DOHH2 (cell line): ENCODE results near the gene HNRNPU.

Experiments used
- H3F3A ChIP-seq: fragments of 200-600 bp; sonication (generic), shearing (Covaris generic); 2 replicates; pipeline ENCODE4 v1.6.0; 2016; ENCODE audit warnings: antibody characterized with exemption, mild to moderate bottlenecking; ENCODE audit not compliant: control insufficient read depth, insufficient read depth
- H3K27ac ChIP-seq: fragments of 200-600 bp; sonication (generic); 2 replicates; pipeline ENCODE4 v1.5.1; 2014; ENCODE audit warnings: low read depth, mild to moderate bottlenecking, low read length, moderate library complexity
- H3K27me3 ChIP-seq: fragments of 200-600 bp; sonication (generic); 2 replicates; pipeline ENCODE4 v1.6.1; 2014; ENCODE audit warnings: mild to moderate bottlenecking, low read length, mixed read lengths; ENCODE audit not compliant: control insufficient read depth
- H3K36me3 ChIP-seq: fragments of 200-600 bp; sonication (generic); 2 replicates; pipeline ENCODE4 v1.6.1; 2014; ENCODE audit warnings: mild to moderate bottlenecking, low read length, moderate library complexity, mixed read lengths; ENCODE audit not compliant: control insufficient read depth
- H3K4me1 ChIP-seq: fragments of 200-600 bp; sonication (generic); 2 replicates; pipeline ENCODE4 v1.6.1; 2014; ENCODE audit warnings: mild to moderate bottlenecking, low read length, mixed read lengths; ENCODE audit not compliant: control insufficient read depth
- H3K4me2 ChIP-seq: fragments of 200-600 bp; sonication (generic); 2 replicates; pipeline ENCODE4 v1.6.0; 2014; ENCODE audit warnings: mild to moderate bottlenecking, low read length, moderate library complexity
- H3K4me3 ChIP-seq: fragments of 200-600 bp; sonication (generic); 2 replicates; pipeline ENCODE4 v1.5.1; 2014; ENCODE audit warnings: mild to moderate bottlenecking, low read length, mixed read lengths
- H3K79me2 ChIP-seq: fragments of 200-600 bp; sonication (generic); 2 replicates; pipeline ENCODE4 v1.6.1; 2014; ENCODE audit warnings: mild to moderate bottlenecking, low read length, mixed read lengths; ENCODE audit not compliant: control insufficient read depth
- H3K9me2 ChIP-seq: fragments of 200-600 bp; sonication (generic); replicated peaks from 2 replicates; pipeline ENCODE4 v1.6.1; 2014; ENCODE audit warnings: mild to moderate bottlenecking, low read length, mixed read lengths; ENCODE audit not compliant: control insufficient read depth
- H3K9me3 ChIP-seq: fragments of 200-600 bp; sonication (generic); 2 replicates; pipeline ENCODE4 v1.6.1; 2014; ENCODE audit warnings: antibody characterized with exemption, low read length, mixed read lengths; ENCODE audit not compliant: control insufficient read depth, insufficient read depth
- H4K20me1 ChIP-seq: fragments of 200-600 bp; sonication (generic); 2 replicates; pipeline ENCODE4 v1.6.0; 2014; ENCODE audit warnings: low read depth, mild to moderate bottlenecking, antibody characterized with exemption, low read length, moderate library complexity; ENCODE audit not compliant: control insufficient read depth, insufficient read depth
- CTCF ChIP-seq: fragments of 200-600 bp; sonication (generic); IDR thresholded peaks from one replicate; pipeline ENCODE4 v1.5.1; 2014; ENCODE audit warnings: antibody characterized with exemption, mild to moderate bottlenecking, low read depth, low read length; ENCODE audit not compliant: poor library complexity, severe bottlenecking
- EZH2phosphoT487 ChIP-seq: fragments of 200-600 bp; sonication (generic); IDR thresholded peaks from 2 replicates; pipeline ENCODE4 v1.6.1; 2017; ENCODE audit warnings: borderline replicate concordance, mild to moderate bottlenecking, antibody characterized with exemption, low read length, moderate library complexity, mixed read lengths

Gene HNRNPU

DNA sequence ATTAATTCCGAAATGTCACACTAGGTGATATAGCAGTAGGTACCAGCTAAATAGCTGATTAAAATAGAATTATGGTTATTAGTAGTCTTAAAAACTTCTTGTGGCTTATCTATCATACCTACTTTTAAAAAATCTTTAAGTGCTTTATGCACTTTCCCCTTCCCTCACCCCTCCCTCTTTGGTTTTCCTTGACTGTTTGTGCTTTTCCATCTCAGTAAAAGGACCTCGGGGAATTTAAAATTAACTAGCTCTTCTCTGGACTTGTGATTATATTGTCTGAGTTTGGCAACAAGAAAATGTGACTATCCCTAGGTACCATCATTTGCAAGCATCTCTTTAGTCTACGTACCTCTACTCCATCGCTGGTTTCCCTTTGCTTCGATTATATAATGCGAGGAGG lies 17.7 kb downstream of the HNRNPU start:
- no peaks in the 10 kb centered on the region for H3K9me3 ChIP-seq
- H3K79me2 ChIP-seq, result peaks cover 22% of the 10 kb centered on the region
- H3K27me3 ChIP-seq, result no peaks in the 10 kb centered on the region
- H3K4me1 ChIP-seq, result no peaks in the 10 kb centered on the region
- TF ChIP-seq CTCF (no peak), EZH2phosphoT487 (no peak)
- no peak overlapping the region for H3K27ac ChIP-seq
- H3K4me3 ChIP-seq, result no peak overlapping the region
- H3F3A ChIP-seq, result peaks cover 91% of the 10 kb centered on the region
- H3K4me2 ChIP-seq, result no peak overlapping the region
- 0 out of 2 replicates have a peak, but pooled peaks cover 3% of the 10 kb centered on the region for H4K20me1 ChIP-seq
- no peaks in the 10 kb centered on the region for H3K9me2 ChIP-seq
- peaks cover 100% of the 10 kb centered on the region for H3K36me3 ChIP-seq

DNA sequence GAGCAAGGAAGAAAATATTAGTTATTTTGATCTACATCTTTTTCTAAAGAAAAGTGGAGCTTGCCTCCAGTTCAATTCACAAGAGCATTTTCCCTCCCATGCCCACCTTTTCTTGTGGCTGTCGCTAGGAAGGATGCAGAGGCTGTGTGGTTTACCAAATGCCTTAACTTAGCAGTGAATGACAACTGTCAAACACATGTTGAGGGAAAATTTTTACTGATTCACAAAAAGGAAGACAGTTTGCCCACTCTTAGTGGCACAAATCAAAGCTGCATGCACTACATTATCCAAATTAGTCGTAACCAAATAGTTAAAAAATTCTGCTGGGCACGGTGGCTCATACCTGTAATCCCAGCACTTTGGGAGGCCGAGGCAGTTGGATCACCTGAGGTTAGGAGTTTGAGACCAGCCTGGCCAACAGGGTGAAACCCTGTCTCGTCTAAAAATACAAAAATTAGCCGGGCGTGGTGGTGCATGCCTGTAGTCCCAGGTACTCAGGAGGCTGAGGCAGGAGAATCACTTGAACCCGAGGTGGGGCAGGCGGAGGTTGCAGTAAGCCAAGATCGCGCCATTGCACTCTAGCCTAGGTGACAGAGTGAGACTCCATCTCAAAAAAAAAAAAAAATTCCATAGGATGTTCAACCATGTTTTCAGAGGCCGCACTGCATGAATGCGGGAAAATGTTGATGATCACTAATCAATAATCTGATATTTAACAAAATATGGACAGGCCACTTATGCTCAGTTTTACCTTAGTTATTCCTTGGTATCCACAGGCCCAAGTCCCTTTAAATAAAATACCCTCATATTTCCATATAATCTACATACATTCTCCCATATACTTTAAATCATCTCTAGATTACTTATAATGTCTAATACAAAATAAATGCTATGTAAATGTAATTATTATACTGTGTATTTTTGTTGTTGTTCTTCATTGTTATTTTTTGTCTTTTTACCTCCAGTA lies 19.9 kb downstream of the HNRNPU start:
- no peak overlapping the region for H3K27ac ChIP-seq
- H3F3A ChIP-seq, result peaks cover 89% of the 10 kb centered on the region
- H3K4me2 ChIP-seq, result no peak overlapping the region
- H3K9me2 ChIP-seq, result no peaks in the 10 kb centered on the region
- H4K20me1 ChIP-seq, result no peaks in the 10 kb centered on the region
- H3K27me3 ChIP-seq, result no peaks in the 10 kb centered on the region
- H3K79me2 ChIP-seq, result peaks cover 42% of the 10 kb centered on the region
- TF ChIP-seq CTCF, result no peak
- no peak overlapping the region for H3K4me3 ChIP-seq
- peaks cover 17% of the 10 kb centered on the region for H3K4me1 ChIP-seq
- H3K36me3 ChIP-seq, result peaks cover 100% of the 10 kb centered on the region
- H3K9me3 ChIP-seq, result no peaks in the 10 kb centered on the region

DNA sequence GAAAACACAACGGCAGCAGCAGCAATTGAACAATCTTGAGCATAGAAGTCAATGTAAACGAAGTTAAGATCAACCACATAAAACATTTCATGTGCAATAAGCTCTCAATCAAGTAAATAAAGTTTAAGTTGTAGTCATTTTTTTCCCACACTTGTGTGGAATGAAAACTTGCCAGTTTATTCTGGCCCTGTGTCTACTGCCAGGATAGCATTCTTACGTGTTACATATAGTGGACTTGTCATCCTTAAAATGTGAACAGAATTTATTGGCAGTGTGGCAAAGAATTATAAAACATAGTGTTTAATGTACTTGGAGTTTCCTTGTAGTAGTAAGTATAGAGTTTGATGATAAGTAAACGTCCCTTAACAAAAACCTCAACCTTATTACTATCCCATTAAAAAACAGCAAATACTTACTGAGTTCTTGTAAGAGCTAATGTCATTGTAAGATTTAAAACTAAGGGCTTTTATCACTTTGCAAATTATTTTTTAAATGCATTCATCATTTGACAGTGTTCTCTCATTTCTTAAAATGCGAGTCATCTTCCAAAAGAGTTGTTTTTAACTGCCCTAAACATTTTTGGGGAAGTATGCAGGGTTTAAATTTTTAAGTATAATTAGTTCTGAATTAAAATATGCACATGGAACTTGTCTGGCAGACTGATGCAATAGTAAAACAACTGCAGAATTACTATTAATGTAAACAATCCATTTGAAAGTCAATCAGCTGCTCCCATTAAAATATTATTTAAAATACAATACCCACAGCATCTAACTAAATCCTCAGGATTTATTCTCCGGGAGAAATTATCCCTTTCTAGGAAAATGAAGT lies 21.0 kb downstream of the HNRNPU start:
- H3K4me3 ChIP-seq, result no peak overlapping the region
- TF ChIP-seq EZH2phosphoT487, result no peak
- TF ChIP-seq CTCF, result no peak
- no peak overlapping the region for H3K4me2 ChIP-seq
- H3K79me2 ChIP-seq, result peaks cover 52% of the 10 kb centered on the region
- H3K4me1 ChIP-seq, result peaks cover 27% of the 10 kb centered on the region
- H3K36me3 ChIP-seq, result peaks cover 98% of the 10 kb centered on the region
- H3F3A ChIP-seq, result peaks cover 85% of the 10 kb centered on the region
- no peaks in the 10 kb centered on the region for H3K9me3 ChIP-seq
- H3K27me3 ChIP-seq, result no peaks in the 10 kb centered on the region
- H3K9me2 ChIP-seq, result no peaks in the 10 kb centered on the region
- H4K20me1 ChIP-seq, result no peaks in the 10 kb centered on the region; the same call in 1 of the 2 replicates
- H3K27ac ChIP-seq, result no peak overlapping the region
